Keratinocyte (primary cell): ENCODE data around the gene FANK1. TPM values are rescaled to one million over a fixed set of nuclear protein-coding genes. Genes with fewer than 3 reads are reported as not detected.
"Not testable (repeated sequence)": the region's sequence is repeated elsewhere in the genome, so short reads cannot be mapped to it uniquely, and the experiment has no call there.

ENCODE experiments used
- DNase-seq: peaks from one replicate; pipeline ENCODE4 v3.0.0-alpha.2; 2011; ENCODE audit warnings: low read depth, missing footprints, low spot score
- FAIRE-seq: peaks from 2 replicates; lab custom pipeline; 2011; peaks lifted over from hg19 to GRCh38; lab: Jason Lieb, UNC
- H2AFZ ChIP-seq: 2 replicates; pipeline ENCODE4 v1.6.0; 2012; ENCODE audit warnings: low read length, control low read depth, inconsistent platforms; ENCODE audit not compliant: control insufficient read depth
- H3K27ac ChIP-seq: 2 replicates; pipeline ENCODE4 v1.5.1; 2011; ENCODE audit warnings: low read length; ENCODE audit not compliant: control insufficient read depth, insufficient read depth
- H3K27me3 ChIP-seq: 3 replicates; pipeline ENCODE4 v1.6.0; 2011; ENCODE audit warnings: low read length; ENCODE audit not compliant: control insufficient read depth, insufficient read depth; ENCODE audit errors: extremely low read depth
- H3K36me3 ChIP-seq, 2 experiments: 2 replicates in 1 of 2; 3 replicates in 1 of 2; pipeline ENCODE4 v1.5.1; 2011; ENCODE audit warnings: low read length in 2 of 2, mild to moderate bottlenecking in 1 of 2; ENCODE audit not compliant: control insufficient read depth in 2 of 2, insufficient read depth in 2 of 2; ENCODE audit errors: extremely low read depth in 1 of 2
- H3K4me1 ChIP-seq: 3 replicates; pipeline ENCODE4 v1.5.1; 2011; ENCODE audit warnings: low read length; ENCODE audit not compliant: control insufficient read depth, insufficient read depth; ENCODE audit errors: extremely low read depth
- H3K4me2 ChIP-seq: 3 replicates; pipeline ENCODE4 v1.6.0; 2011; ENCODE audit warnings: low read depth, low read length; ENCODE audit not compliant: control insufficient read depth, insufficient read depth; ENCODE audit errors: extremely low read depth
- H3K4me3 ChIP-seq, 3 experiments: fragments of 200-600 bp in 1 of 3; sonication (generic) in 1 of 3; 2 replicates in 2 of 3; 3 replicates in 1 of 3; pipeline ENCODE4 v1.5.1; 2011 to 2016; ENCODE audit warnings: low read length in 3 of 3, mild to moderate bottlenecking in 3 of 3, control low read depth in 2 of 3, inconsistent platforms in 1 of 3, low read depth in 1 of 3, mixed read lengths in 1 of 3, mixed run types in 1 of 3, moderate library complexity in 1 of 3; ENCODE audit not compliant: control insufficient read depth in 2 of 3, insufficient read depth in 2 of 3; ENCODE audit errors: extremely low read depth in 1 of 3
- H3K79me2 ChIP-seq: 2 replicates; pipeline ENCODE4 v1.6.0; 2012; ENCODE audit warnings: low read length; ENCODE audit not compliant: control insufficient read depth, insufficient read depth
- H3K9ac ChIP-seq: 3 replicates; pipeline ENCODE4 v1.6.0; 2011; ENCODE audit warnings: low read length; ENCODE audit not compliant: control insufficient read depth, insufficient read depth; ENCODE audit errors: extremely low read depth
- H3K9me1 ChIP-seq: 3 replicates; pipeline ENCODE4 v1.6.0; 2011; ENCODE audit warnings: low read length; ENCODE audit not compliant: control insufficient read depth, insufficient read depth; ENCODE audit errors: extremely low read depth
- H3K9me3 ChIP-seq: 2 replicates; pipeline ENCODE4 v1.5.1; 2012; ENCODE audit warnings: low read depth, low read length; ENCODE audit not compliant: control insufficient read depth
- H4K20me1 ChIP-seq: 3 replicates; pipeline ENCODE4 v1.6.0; 2011; ENCODE audit warnings: low read length; ENCODE audit not compliant: control insufficient read depth, insufficient read depth; ENCODE audit errors: extremely low read depth
- EZH2 ChIP-seq: IDR thresholded peaks from one replicate; pipeline ENCODE4 v1.6.1; 2012; ENCODE audit warnings: inconsistent platforms, mild to moderate bottlenecking, low read length, moderate library complexity
- dilution Hi-C: fragments of 300-500 bp; cut with MboI; formaldehyde crosslinking; loops from one replicate; pipeline ENCODE4 v1.7.0; 2020; ENCODE audit warnings: low sequenced_read_pairs; ENCODE audit not compliant: extremely low pct_ligation_motif_present
- polyA plus RNA-seq, 5 experiments: library from polyadenylated mRNA; depleted of rRNA in 3 of 5; stranded (reverse) in 3 of 5; stranded (forward) in 1 of 5; unstranded in 1 of 5; fragments of >200 nt; gene quantifications; 1 replicate in 1 of 5; 2 replicates in 3 of 5; 3 replicates in 1 of 5; pipeline versions ENCODE4 v1.2.1 to v1.2.3, GENCODE V29; 2011 to 2012; ENCODE audit warnings: missing spikeins in 2 of 5, low read depth in 1 of 5, low replicate concordance in 1 of 5
- TF ChIP-seq, protein P1 (sequence below), 3 experiments: IDR thresholded peaks in 1 of 3; conservative IDR thresholded peaks in 1 of 3; optimal IDR thresholded peaks in 1 of 3; 2 replicates in 2 of 3; 3 replicates in 1 of 3; pipeline versions ENCODE3 to v1.5.1; 2011; ENCODE audit warnings: low read length in 3 of 3, mild to moderate bottlenecking in 3 of 3, moderate library complexity in 2 of 3, control low read depth in 1 of 3, inconsistent platforms in 1 of 3; ENCODE audit not compliant: insufficient read depth in 2 of 3; ENCODE audit errors: extremely low read depth in 1 of 3

The FANK1 gene
- polyA plus RNA-seq, 1 donor (not counting 4 experiments of a cell fraction or from before 2014, with no cell fraction given), result 13.4 TPM

DNA sequence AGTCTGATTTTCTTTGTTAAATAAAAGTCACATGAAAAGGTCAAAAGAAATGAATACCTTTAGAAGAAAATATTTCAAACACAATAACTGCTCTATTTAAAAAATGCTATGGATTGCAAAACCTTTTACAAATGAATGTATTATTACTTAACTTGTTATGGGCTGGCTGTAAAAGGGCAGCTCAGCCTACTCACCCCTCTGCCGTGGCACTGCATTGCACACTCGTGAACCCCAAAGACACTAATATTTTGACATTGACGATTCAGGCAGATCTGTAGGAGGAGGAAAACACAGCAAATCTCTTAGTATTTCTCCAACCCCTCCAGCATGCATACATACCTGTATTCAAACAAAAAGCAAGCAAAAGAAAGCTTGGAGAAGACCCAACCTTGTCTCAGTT is 149.5 kb downstream of the FANK1 start:
- Histone ChIP-seq H3K27me3 (no peaks in the 10 kb centered on the region), H3K79me2 (no peaks in the 10 kb centered on the region), H3K9ac (no peak overlapping the region), H4K20me1 (no peaks in the 10 kb centered on the region), H3K9me3 (no peaks in the 10 kb centered on the region), H3K9me1 (no peaks in the 10 kb centered on the region), H3K36me3 (no peaks in the 10 kb centered on the region), H3K4me2 (no peak overlapping the region), H3K4me3 (no peak overlapping the region), H3K27ac (no peak overlapping the region), H3K4me1 (peaks cover 6% of the 10 kb centered on the region), H2AFZ (no peak overlapping the region)
- no peak for TF ChIP-seq EZH2
- FAIRE-seq, result no peak
- dilution Hi-C loops, result no loop called here
- DNase-seq, result no peak

DNA sequence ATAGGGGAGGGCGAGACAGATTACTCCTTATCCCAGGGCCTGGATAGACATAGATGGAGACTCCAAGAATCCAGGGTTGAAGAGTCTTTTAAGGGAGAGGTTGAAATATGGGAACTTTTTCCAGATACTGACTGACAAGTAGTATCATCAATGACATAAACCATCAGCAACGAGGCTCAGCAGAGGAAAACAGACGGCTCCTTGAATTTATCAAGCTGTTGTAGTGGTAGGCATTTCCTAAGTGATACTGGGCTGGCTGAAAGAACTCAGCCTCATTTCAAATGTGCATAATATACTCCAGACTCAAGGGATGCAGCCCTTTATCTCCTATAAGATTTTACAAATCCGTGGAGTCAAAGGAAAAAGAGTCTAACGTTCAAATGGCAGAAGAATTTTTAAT is 150.5 kb downstream of the FANK1 start:
- H3K79me2 ChIP-seq, result no peaks in the 10 kb centered on the region
- H3K4me1 ChIP-seq, result peaks cover 6% of the 10 kb centered on the region
- dilution Hi-C loops, result no loop called here
- H3K4me2 ChIP-seq, result no peak overlapping the region
- H4K20me1 ChIP-seq, result no peaks in the 10 kb centered on the region
- no peaks in the 10 kb centered on the region for H3K9me1 ChIP-seq
- no peak for FAIRE-seq
- no peak overlapping the region for H3K27ac ChIP-seq
- no peak for DNase-seq
- no peaks in the 10 kb centered on the region for H3K9me3 ChIP-seq
- no peaks in the 10 kb centered on the region for H3K27me3 ChIP-seq
- no peak overlapping the region for H3K9ac ChIP-seq
- H3K4me3 ChIP-seq, result no peak overlapping the region
- TF ChIP-seq, protein P1, sequence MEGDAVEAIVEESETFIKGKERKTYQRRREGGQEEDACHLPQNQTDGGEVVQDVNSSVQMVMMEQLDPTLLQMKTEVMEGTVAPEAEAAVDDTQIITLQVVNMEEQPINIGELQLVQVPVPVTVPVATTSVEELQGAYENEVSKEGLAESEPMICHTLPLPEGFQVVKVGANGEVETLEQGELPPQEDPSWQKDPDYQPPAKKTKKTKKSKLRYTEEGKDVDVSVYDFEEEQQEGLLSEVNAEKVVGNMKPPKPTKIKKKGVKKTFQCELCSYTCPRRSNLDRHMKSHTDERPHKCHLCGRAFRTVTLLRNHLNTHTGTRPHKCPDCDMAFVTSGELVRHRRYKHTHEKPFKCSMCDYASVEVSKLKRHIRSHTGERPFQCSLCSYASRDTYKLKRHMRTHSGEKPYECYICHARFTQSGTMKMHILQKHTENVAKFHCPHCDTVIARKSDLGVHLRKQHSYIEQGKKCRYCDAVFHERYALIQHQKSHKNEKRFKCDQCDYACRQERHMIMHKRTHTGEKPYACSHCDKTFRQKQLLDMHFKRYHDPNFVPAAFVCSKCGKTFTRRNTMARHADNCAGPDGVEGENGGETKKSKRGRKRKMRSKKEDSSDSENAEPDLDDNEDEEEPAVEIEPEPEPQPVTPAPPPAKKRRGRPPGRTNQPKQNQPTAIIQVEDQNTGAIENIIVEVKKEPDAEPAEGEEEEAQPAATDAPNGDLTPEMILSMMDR (optimal IDR thresholded peaks at IDR 0.05 in 1 of 3, IDR thresholded peaks at IDR 0.05 in 1 of 3, conservative IDR thresholded peaks at IDR 0.05 in 1 of 3; ENCODE audit: extremely low read depth in 1 of 3, insufficient read depth in 2 of 3, low read length in 3 of 3), result no peak
- no peak for TF ChIP-seq EZH2
- H3K36me3 ChIP-seq, result no peaks in the 10 kb centered on the region
- H2AFZ ChIP-seq, result no peak overlapping the region

DNA sequence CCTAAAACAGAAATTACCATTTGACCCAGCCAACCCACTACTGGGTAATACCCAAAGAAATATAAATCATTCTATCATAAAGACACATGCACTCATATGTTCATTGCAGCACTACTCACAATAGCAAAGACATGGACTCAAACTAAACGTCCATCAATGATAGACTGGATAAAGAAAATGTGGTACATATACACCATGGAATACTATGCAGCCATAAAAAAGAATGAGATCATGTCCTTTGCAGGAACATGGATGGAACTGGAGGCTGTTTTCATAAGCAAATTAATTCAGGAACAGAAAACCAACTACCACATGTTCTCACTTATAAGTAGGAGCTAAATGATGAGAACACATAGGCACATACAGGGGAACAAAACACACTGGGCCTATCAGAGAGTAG is 151.4 kb downstream of the FANK1 start:
- FAIRE-seq, H3K9me1 ChIP-seq, H3K4me3 ChIP-seq, H3K9ac ChIP-seq, H2AFZ ChIP-seq, H3K79me2 ChIP-seq, dilution Hi-C loops, H3K27me3 ChIP-seq, H4K20me1 ChIP-seq, H3K27ac ChIP-seq, H3K4me2 ChIP-seq, H3K9me3 ChIP-seq, H3K36me3 ChIP-seq, H3K4me1 ChIP-seq, DNase-seq: not testable (repeated sequence)
